HG03196 (cell line): Measurements from ENCODE around the gene CPLX1.

Source experiments
- ATAC-seq: cut with Tn5 transposase; IDR thresholded peaks from one replicate; pipeline ENCODE4 v1.9.1; 2021; ENCODE audit not compliant: unreplicated experiment

CPLX1 gene

GRCh38 chr4:825971-826330 is at the start of gene CPLX1:
Gene CPLX1 (minus strand): TSS chr4:826129. CDS start chr4:824522, 1,607 bp downstream.
- ATAC-seq = no peak

- no peak for ATAC-seq
Measured at GRCh38 chr4:874971-875817, 49.3 kb upstream of the CPLX1 start.

GRCh38 chr4:874056-874455 is 48.1 kb upstream of the CPLX1 start:
- no peak for ATAC-seq

- no peak for ATAC-seq
Measured at GRCh38 chr4:872241-872981, 46.5 kb upstream of the CPLX1 start.

- ATAC-seq = no peak
Measured at GRCh38 chr4:871484-871883, 45.6 kb upstream of the CPLX1 start.

GRCh38 chr4:870951-871350 is 45.0 kb upstream of the CPLX1 start:
- ATAC-seq = no peak

GRCh38 chr4:869776-870175 is 43.8 kb upstream of the CPLX1 start:
- ATAC-seq = no peak

- no peak for ATAC-seq
Measured at GRCh38 chr4:868421-868820, 42.5 kb upstream of the CPLX1 start.

GRCh38 chr4:867526-868250 is 41.8 kb upstream of the CPLX1 start:
- no peak for ATAC-seq

- ATAC-seq = no peak
Measured at GRCh38 chr4:866761-867390, 40.9 kb upstream of the CPLX1 start.

GRCh38 chr4:866068-866760 is 40.3 kb upstream of the CPLX1 start:
- no peak for ATAC-seq

- ATAC-seq = no peak
Measured at GRCh38 chr4:865572-865971, 39.6 kb upstream of the CPLX1 start.

- no peak for ATAC-seq
Measured at GRCh38 chr4:865121-865465, 39.2 kb upstream of the CPLX1 start.

GRCh38 chr4:864456-865120 is 38.7 kb upstream of the CPLX1 start:
- no peak for ATAC-seq

GRCh38 chr4:860561-860960 is 34.6 kb upstream of the CPLX1 start:
- ATAC-seq = no peak

GRCh38 chr4:859496-859895 is 33.6 kb upstream of the CPLX1 start:
- ATAC-seq = no peak

- ATAC-seq = no peak
Measured at GRCh38 chr4:858831-859451, 33.0 kb upstream of the CPLX1 start.

GRCh38 chr4:858041-858481 is 32.1 kb upstream of the CPLX1 start:
- ATAC-seq = no peak

- no peak for ATAC-seq
Measured at GRCh38 chr4:857461-857860, 31.5 kb upstream of the CPLX1 start.
